Endothelial cell of umbilical vein (primary cell): Measurements from ENCODE around the gene ADAM11. TPM values are rescaled to one million over a fixed set of nuclear protein-coding genes. Genes with fewer than 3 reads are reported as not detected.

Source experiments
- BruUV-seq: library from RNA; stranded (reverse); fragments of 400-500 nt; replicated peaks from 2 replicates; lab custom pipeline; 2021; lab: Mats Ljungman, UMichigan
- CTCF ChIA-PET: fragments of 300-600, 350-600 bp; sonication (Branson Sonifier 250); formaldehyde crosslinking; loops from one replicate; lab custom pipeline; 2021; ENCODE audit warnings: antibody characterized with exemption, inconsistent platforms; lab: Charles Lee
- POLR2A ChIA-PET: fragments of 300-600, 350-600 bp; sonication (Branson Sonifier 250); formaldehyde crosslinking; loops from one replicate; lab custom pipeline; 2021; ENCODE audit warnings: antibody characterized with exemption, inconsistent platforms; lab: Charles Lee
- DNase-seq: peaks from one replicate; pipeline ENCODE4 v3.0.0-alpha.2; 2011; ENCODE audit warnings: low read depth, low spot score
- FAIRE-seq: peaks from 2 replicates; lab custom pipeline; 2011; peaks lifted over from hg19 to GRCh38; lab: Jason Lieb, UNC
- H2AFZ ChIP-seq: 2 replicates; pipeline ENCODE4 v1.6.0; 2012; ENCODE audit warnings: low read depth, low read length, control low read depth, inconsistent platforms
- H3K27ac ChIP-seq: 2 replicates; pipeline ENCODE4 v1.5.1; 2011; ENCODE audit warnings: low read depth, mild to moderate bottlenecking, control low read depth, low read length, moderate library complexity; ENCODE audit not compliant: insufficient read depth
- H3K27me3 ChIP-seq, 2 experiments: 2 replicates each; pipeline versions ENCODE4 v1.6.0 to v1.6.1; 2011; ENCODE audit warnings: low read length in 2 of 2, mixed read lengths in 1 of 2; ENCODE audit not compliant: control insufficient read depth in 2 of 2, insufficient read depth in 2 of 2
- H3K36me3 ChIP-seq, 2 experiments: 2 replicates in 1 of 2; 3 replicates in 1 of 2; pipeline ENCODE4 v1.5.1; 2011; ENCODE audit warnings: low read length in 2 of 2, mild to moderate bottlenecking in 1 of 2, moderate library complexity in 1 of 2; ENCODE audit not compliant: control insufficient read depth in 2 of 2, insufficient read depth in 2 of 2; ENCODE audit errors: extremely low read depth in 1 of 2
- H3K4me1 ChIP-seq: 3 replicates; pipeline ENCODE4 v1.5.1; 2011; ENCODE audit warnings: mild to moderate bottlenecking, low read length; ENCODE audit not compliant: control insufficient read depth, insufficient read depth; ENCODE audit errors: extremely low read depth
- H3K4me2 ChIP-seq: 2 replicates; pipeline ENCODE4 v1.6.1; 2011; ENCODE audit warnings: low read length, control low read depth, mixed read lengths; ENCODE audit not compliant: insufficient read depth
- H3K4me3 ChIP-seq, 3 experiments: fragments of 200-600 bp in 1 of 3; sonication (generic), shearing (Covaris generic) in 1 of 3; replicated peaks in 1 of 3; 2 replicates each; pipeline ENCODE4 v1.5.1; 2011 to 2016; ENCODE audit warnings: control low read depth in 3 of 3, low read length in 3 of 3, mild to moderate bottlenecking in 2 of 3, inconsistent platforms in 1 of 3, low read depth in 1 of 3, moderate library complexity in 1 of 3; ENCODE audit not compliant: insufficient read depth in 1 of 3
- H3K79me2 ChIP-seq: 2 replicates; pipeline ENCODE4 v1.6.0; 2012; ENCODE audit warnings: low read length, inconsistent platforms; ENCODE audit not compliant: control insufficient read depth, insufficient read depth
- H3K9ac ChIP-seq: replicated peaks from 2 replicates; pipeline ENCODE3; 2011; ENCODE audit warnings: low read length, control low read depth; ENCODE audit not compliant: insufficient read depth; ENCODE audit errors: extremely low read depth
- H3K9me1 ChIP-seq: replicated peaks from 3 replicates; pipeline ENCODE4 v1.6.0; 2011; ENCODE audit warnings: mild to moderate bottlenecking, low read length; ENCODE audit not compliant: control insufficient read depth, insufficient read depth; ENCODE audit errors: extremely low read depth
- H3K9me3 ChIP-seq: replicated peaks from 2 replicates; pipeline ENCODE4 v1.5.1; 2012; ENCODE audit warnings: low read length, inconsistent platforms; ENCODE audit not compliant: control insufficient read depth, insufficient read depth
- H4K20me1 ChIP-seq: replicated peaks from 2 replicates; pipeline ENCODE3; 2011; ENCODE audit warnings: mild to moderate bottlenecking, low read length; ENCODE audit not compliant: control insufficient read depth, insufficient read depth; ENCODE audit errors: extremely low read depth
- EZH2 ChIP-seq: IDR thresholded peaks from 2 replicates; pipeline ENCODE4 v1.6.1; 2012; ENCODE audit warnings: borderline replicate concordance, low read depth, mild to moderate bottlenecking, moderate library complexity, low read length, inconsistent platforms; ENCODE audit not compliant: severe bottlenecking
- FOS ChIP-seq: IDR thresholded peaks from 2 replicates; pipeline ENCODE4 v1.6.1; 2011; ENCODE audit warnings: mild to moderate bottlenecking, low read length, moderate library complexity, borderline replicate concordance; ENCODE audit not compliant: insufficient read depth
- GATA2 ChIP-seq: IDR thresholded peaks from 2 replicates; pipeline ENCODE4 v1.7.0; 2011; ENCODE audit warnings: low read depth, mild to moderate bottlenecking, moderate library complexity, mixed read lengths, low read length; ENCODE audit not compliant: insufficient read length, insufficient read depth
- JUN ChIP-seq: IDR thresholded peaks from 2 replicates; pipeline ENCODE4 v1.6.1; 2011; ENCODE audit warnings: borderline replicate concordance, low read depth; ENCODE audit not compliant: insufficient read length, insufficient read depth
- MYC ChIP-seq: IDR thresholded peaks from one replicate; pipeline ENCODE4 v1.6.1; 2011; ENCODE audit warnings: mild to moderate bottlenecking, low read depth, low read length
- POLR2A ChIP-seq: IDR thresholded peaks from 2 replicates; pipeline ENCODE4 v1.6.1; 2012; ENCODE audit warnings: low read depth, mild to moderate bottlenecking, control low read depth, low read length
- POLR2AphosphoS5 ChIP-seq: IDR thresholded peaks from 2 replicates; pipeline ENCODE4 v1.6.1; 2012; ENCODE audit warnings: low read depth, mild to moderate bottlenecking, control low read depth, low read length, moderate library complexity; ENCODE audit not compliant: insufficient read depth
- dilution Hi-C: fragments of 300-500 bp; cut with MboI; formaldehyde crosslinking; loops from one replicate; pipeline ENCODE4 v1.15.0; 2019; ENCODE audit warnings: low sequenced_read_pairs; ENCODE audit not compliant: extremely low pct_ligation_motif_present
- intact Hi-C: fragments of 100-400 bp; cut with micrococcal nuclease; formaldehyde crosslinking; loops from one replicate; pipeline ENCODE4 v1.10.0; 2022
- polyA plus RNA-seq, 4 experiments: library from polyadenylated mRNA; depleted of rRNA in 3 of 4; stranded (reverse) in 3 of 4; unstranded in 1 of 4; fragments of >200 nt; gene quantifications; 2 replicates each; pipeline versions ENCODE4 v1.2.1 to v1.2.3, GENCODE V29; 2011 to 2012; ENCODE audit warnings: missing spikeins in 1 of 4
- total RNA-seq: library from RNA; stranded (reverse); gene quantifications from 2 replicates; pipeline ENCODE4 v1.2.3, GENCODE V29; 2021
- TF ChIP-seq, protein P1 (sequence below): IDR thresholded peaks from 2 replicates; pipeline ENCODE4 v1.6.1; 2011; ENCODE audit not compliant: insufficient read depth, insufficient read length
- TF ChIP-seq, protein P2 (sequence below), 2 donors: IDR thresholded peaks; 1 replicate in 1 of 2; 2 replicates in 1 of 2; pipeline ENCODE4 v1.5.1; 2011; ENCODE audit warnings: low read length in 2 of 2, mild to moderate bottlenecking in 2 of 2, moderate library complexity in 2 of 2, control low read depth in 1 of 2, inconsistent platforms in 1 of 2, low read depth in 1 of 2; ENCODE audit not compliant: insufficient read depth in 1 of 2; ENCODE audit errors: extremely low read depth in 1 of 2

The ADAM11 gene
- total and polyA plus RNA-seq, 2 donors (not counting 3 experiments of a cell fraction or from before 2014, with no cell fraction given) = 0.71 to 1.1 TPM

DNA sequence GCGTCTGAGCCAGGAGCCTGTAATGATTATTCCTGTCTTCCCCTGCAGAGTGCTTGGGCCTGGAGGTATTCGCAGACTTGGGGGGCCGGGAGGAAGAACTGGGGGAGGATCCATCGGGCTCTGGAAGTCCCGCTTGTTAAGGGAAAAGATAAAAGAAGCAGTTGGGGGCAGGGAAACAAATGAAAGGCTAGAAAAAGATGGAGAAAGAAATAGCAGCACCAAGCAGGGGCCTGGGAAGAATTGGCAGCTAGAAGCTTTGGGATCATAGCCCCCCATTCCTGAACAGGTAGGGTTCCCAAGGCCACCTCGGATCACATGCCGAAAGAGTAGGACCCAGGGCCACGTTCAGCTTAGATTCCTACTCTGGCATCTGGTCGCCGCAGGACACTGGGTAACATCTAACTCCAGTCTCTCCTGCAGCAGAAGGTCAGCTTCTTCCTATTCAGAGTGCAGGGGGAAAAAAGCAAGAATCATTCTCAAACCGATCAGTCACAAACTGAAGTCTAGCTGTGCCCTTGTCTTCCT lies 23.6 kb downstream of the ADAM11 start:
- Histone ChIP-seq H3K9me1 (no peaks in the 10 kb centered on the region), H3K9me3 (no peaks in the 10 kb centered on the region), H3K79me2 (no peaks in the 10 kb centered on the region), H3K9ac (no peak overlapping the region), H3K27ac (no peak overlapping the region), H3K4me3 (no peak overlapping the region), H3K4me2 (no peak overlapping the region), H4K20me1 (no peaks in the 10 kb centered on the region), H2AFZ (no peak overlapping the region), H3K4me1 (no peaks in the 10 kb centered on the region), H3K36me3 (no peaks in the 10 kb centered on the region), H3K27me3 (no peaks in the 10 kb centered on the region)
- dilution Hi-C loops = no loop called here
- DNase-seq = no peak
- ChIA-PET POLR2A (no interaction called here), CTCF (interaction anchor here (0.7 to 15.3 kb wide), 3 partner anchors 81 to 310 kb away, joined by 3 to 368 read pairs (median 295); no protein-coding TSS in a partner anchor)
- TF ChIP-seq FOS = no peak
- TF ChIP-seq JUN = no peak
- no peak for TF ChIP-seq GATA2
- intact Hi-C loops = no loop called here
- FAIRE-seq = no peak
- no TSS peak for BruUV-seq

DNA sequence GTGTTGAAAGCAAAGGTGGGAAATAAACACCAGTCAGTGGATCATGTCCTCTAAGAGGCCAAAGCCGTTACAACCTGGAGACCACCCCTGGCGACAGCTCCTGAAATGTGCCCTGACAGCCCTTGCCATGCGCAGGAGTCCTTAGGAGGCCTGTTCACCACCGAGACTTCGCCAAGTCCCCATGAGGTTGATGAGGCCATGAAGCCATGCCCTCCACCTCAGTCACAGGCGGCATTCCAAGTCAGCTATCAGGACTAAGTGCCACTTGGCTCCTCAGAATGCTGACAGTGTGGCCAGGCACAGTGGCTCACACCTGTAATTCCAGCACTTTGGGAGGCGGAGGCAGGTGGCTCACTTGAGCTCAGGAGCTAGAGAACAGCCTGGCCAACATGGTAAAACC lies 27.1 kb downstream of the ADAM11 start:
- intact Hi-C loops (no loop called here), dilution Hi-C loops (no loop called here)
- DNase-seq = no peak
- H3K9me3 ChIP-seq = no peaks in the 10 kb centered on the region
- H4K20me1 ChIP-seq = no peaks in the 10 kb centered on the region
- H3K9ac ChIP-seq = no peak overlapping the region
- CTCF ChIA-PET = interaction anchor here (0.8 to 1.4 kb wide), 4 partner anchors 10 to 135 kb away, joined by 3 to 4 read pairs (median 3); no protein-coding TSS in a partner anchor
- H3K4me1 ChIP-seq = no peaks in the 10 kb centered on the region
- H3K27ac ChIP-seq = no peak overlapping the region
- no peak overlapping the region for H3K4me3 ChIP-seq
- H3K79me2 ChIP-seq = no peaks in the 10 kb centered on the region
- no peaks in the 10 kb centered on the region for H3K9me1 ChIP-seq
- H3K36me3 ChIP-seq = no peaks in the 10 kb centered on the region
- no peak for FAIRE-seq
- no peak overlapping the region for H2AFZ ChIP-seq
- no peaks in the 10 kb centered on the region for H3K27me3 ChIP-seq
- no peak for TF ChIP-seq EZH2
- no peak for TF ChIP-seq MYC
- TF ChIP-seq, protein P1, sequence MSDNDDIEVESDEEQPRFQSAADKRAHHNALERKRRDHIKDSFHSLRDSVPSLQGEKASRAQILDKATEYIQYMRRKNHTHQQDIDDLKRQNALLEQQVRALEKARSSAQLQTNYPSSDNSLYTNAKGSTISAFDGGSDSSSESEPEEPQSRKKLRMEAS = no peak
- TF ChIP-seq POLR2A = no peak
- TF ChIP-seq POLR2AphosphoS5 = no peak
- TF ChIP-seq, protein P2, sequence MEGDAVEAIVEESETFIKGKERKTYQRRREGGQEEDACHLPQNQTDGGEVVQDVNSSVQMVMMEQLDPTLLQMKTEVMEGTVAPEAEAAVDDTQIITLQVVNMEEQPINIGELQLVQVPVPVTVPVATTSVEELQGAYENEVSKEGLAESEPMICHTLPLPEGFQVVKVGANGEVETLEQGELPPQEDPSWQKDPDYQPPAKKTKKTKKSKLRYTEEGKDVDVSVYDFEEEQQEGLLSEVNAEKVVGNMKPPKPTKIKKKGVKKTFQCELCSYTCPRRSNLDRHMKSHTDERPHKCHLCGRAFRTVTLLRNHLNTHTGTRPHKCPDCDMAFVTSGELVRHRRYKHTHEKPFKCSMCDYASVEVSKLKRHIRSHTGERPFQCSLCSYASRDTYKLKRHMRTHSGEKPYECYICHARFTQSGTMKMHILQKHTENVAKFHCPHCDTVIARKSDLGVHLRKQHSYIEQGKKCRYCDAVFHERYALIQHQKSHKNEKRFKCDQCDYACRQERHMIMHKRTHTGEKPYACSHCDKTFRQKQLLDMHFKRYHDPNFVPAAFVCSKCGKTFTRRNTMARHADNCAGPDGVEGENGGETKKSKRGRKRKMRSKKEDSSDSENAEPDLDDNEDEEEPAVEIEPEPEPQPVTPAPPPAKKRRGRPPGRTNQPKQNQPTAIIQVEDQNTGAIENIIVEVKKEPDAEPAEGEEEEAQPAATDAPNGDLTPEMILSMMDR (IDR thresholded peaks at IDR 0.05; ENCODE audit: extremely low read depth in 1 of 2, insufficient read depth in 1 of 2, low read depth in 1 of 2, low read length in 2 of 2) = no peak
- no peak for TF ChIP-seq GATA2
- no peak for TF ChIP-seq JUN
- TF ChIP-seq FOS = no peak
- BruUV-seq = no TSS peak
- POLR2A ChIA-PET = no interaction called here
- no peak overlapping the region for H3K4me2 ChIP-seq
